ENCODE measurements around the gene KIF26B.

The KIF26B gene

GRCh38 chr1:245486775-245487470 is 332.1 kb downstream of the KIF26B start:
- H3K9me2 ChIP-seq (replicated peaks; ENCODE audit: insufficient read depth, low read length): no peaks in the 10 kb centered on the region
- H3K27ac ChIP-seq (ENCODE audit: low read depth, low read length): no peak overlapping the region
- TF ChIP-seq, protein P1, sequence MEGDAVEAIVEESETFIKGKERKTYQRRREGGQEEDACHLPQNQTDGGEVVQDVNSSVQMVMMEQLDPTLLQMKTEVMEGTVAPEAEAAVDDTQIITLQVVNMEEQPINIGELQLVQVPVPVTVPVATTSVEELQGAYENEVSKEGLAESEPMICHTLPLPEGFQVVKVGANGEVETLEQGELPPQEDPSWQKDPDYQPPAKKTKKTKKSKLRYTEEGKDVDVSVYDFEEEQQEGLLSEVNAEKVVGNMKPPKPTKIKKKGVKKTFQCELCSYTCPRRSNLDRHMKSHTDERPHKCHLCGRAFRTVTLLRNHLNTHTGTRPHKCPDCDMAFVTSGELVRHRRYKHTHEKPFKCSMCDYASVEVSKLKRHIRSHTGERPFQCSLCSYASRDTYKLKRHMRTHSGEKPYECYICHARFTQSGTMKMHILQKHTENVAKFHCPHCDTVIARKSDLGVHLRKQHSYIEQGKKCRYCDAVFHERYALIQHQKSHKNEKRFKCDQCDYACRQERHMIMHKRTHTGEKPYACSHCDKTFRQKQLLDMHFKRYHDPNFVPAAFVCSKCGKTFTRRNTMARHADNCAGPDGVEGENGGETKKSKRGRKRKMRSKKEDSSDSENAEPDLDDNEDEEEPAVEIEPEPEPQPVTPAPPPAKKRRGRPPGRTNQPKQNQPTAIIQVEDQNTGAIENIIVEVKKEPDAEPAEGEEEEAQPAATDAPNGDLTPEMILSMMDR (IDR thresholded peaks at IDR 0.05; ENCODE audit: insufficient read depth, low read length, poor library complexity, severe bottlenecking): no peak
- TF ChIP-seq EZH2phosphoT487 (conservative IDR thresholded peaks at IDR 0.05; ENCODE audit: low read length): no peak
- H3K79me2 ChIP-seq (ENCODE audit: insufficient read depth, low read length): no peaks in the 10 kb centered on the region
- no peaks in the 10 kb centered on the region for H3K27me3 ChIP-seq (ENCODE audit: low read length)
- no peaks in the 10 kb centered on the region for H3F3A ChIP-seq (ENCODE audit: insufficient read depth)
- no peaks in the 10 kb centered on the region for H3K36me3 ChIP-seq (ENCODE audit: low read length)
- no peak overlapping the region for H3K9ac ChIP-seq (ENCODE audit: low read length)
- H3K4me3 ChIP-seq (ENCODE audit: insufficient read depth, low read length, poor library complexity, severe bottlenecking): no peak overlapping the region
- no peak overlapping the region for H3K4me2 ChIP-seq (ENCODE audit: low read depth, low read length, poor library complexity, severe bottlenecking)
- H3K9me3 ChIP-seq (ENCODE audit: insufficient read depth, low read length): no peaks in the 10 kb centered on the region
- H4K20me1 ChIP-seq (ENCODE audit: low read depth, low read length): no peaks in the 10 kb centered on the region
- no peak overlapping the region for H2AFZ ChIP-seq (ENCODE audit: low read depth, low read length, severe bottlenecking)

DNA sequence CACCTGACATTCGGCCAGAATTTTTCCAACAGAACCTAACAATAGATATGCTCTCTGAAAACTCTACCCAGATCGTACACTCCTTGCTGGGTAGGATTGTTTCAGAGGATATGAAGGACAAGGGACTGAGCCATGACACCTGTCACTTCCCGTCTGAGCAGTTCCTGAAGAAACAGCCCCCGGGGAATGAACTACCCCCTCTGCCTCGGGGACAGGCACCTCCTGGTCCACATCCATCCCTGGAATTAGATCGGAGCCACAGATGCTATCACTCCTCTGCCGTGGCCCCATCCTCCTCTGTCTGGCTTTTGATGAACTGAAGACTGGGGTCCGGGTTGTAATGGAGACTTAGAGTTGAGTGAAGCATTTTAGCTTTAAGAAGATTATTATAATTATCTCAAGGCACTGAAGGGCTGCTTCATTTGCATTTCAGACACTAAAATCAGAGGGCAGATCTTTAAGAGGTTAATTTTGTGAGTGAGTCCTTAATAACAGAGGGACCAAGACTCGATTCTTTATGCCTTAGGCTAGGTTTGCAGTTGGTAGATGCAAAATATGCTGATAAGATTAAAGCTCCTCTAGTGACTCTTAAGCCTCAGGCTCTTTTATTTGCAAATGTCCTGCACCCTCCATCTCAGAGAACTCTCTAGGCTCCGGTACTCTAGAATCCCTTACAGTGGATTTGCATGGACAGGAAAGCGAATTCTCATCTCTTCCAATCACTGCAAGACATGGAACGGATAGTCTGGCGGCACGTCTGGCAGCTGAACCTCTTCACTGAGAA is 333.8 kb downstream of the KIF26B start:
- Histone ChIP-seq H3K9me2 (replicated peaks; ENCODE audit: insufficient read depth, low read length) (no peaks in the 10 kb centered on the region), H3F3A (ENCODE audit: insufficient read depth) (no peaks in the 10 kb centered on the region), H3K4me2 (ENCODE audit: low read depth, low read length, poor library complexity, severe bottlenecking) (no peak overlapping the region), H2AFZ (ENCODE audit: low read depth, low read length, severe bottlenecking) (no peak overlapping the region), H3K36me3 (ENCODE audit: low read length) (no peaks in the 10 kb centered on the region), H3K27me3 (ENCODE audit: low read length) (no peaks in the 10 kb centered on the region), H3K9me3 (ENCODE audit: insufficient read depth, low read length) (no peaks in the 10 kb centered on the region), H3K4me3 (ENCODE audit: insufficient read depth, low read length, poor library complexity, severe bottlenecking) (no peak overlapping the region), H3K79me2 (ENCODE audit: insufficient read depth, low read length) (no peaks in the 10 kb centered on the region), H3K9ac (ENCODE audit: low read length) (no peak overlapping the region), H4K20me1 (ENCODE audit: low read depth, low read length) (no peaks in the 10 kb centered on the region), H3K27ac (ENCODE audit: low read depth, low read length) (no peak overlapping the region)
- TF ChIP-seq, protein P1 (IDR thresholded peaks at IDR 0.05; ENCODE audit: insufficient read depth, low read length, poor library complexity, severe bottlenecking): no peak
- TF ChIP-seq EZH2phosphoT487 (conservative IDR thresholded peaks at IDR 0.05; ENCODE audit: low read length): no peak

GRCh38 chr1:245489838-245490237 is 335.1 kb downstream of the KIF26B start:
- H4K20me1 ChIP-seq (ENCODE audit: low read depth, low read length): no peaks in the 10 kb centered on the region
- H3K9ac ChIP-seq (ENCODE audit: low read length): no peak overlapping the region
- H3F3A ChIP-seq (ENCODE audit: insufficient read depth): no peaks in the 10 kb centered on the region
- H2AFZ ChIP-seq (ENCODE audit: low read depth, low read length, severe bottlenecking): no peak overlapping the region
- H3K27me3 ChIP-seq (ENCODE audit: low read length): no peaks in the 10 kb centered on the region
- no peak overlapping the region for H3K4me2 ChIP-seq (ENCODE audit: low read depth, low read length, poor library complexity, severe bottlenecking)
- H3K79me2 ChIP-seq (ENCODE audit: insufficient read depth, low read length): no peaks in the 10 kb centered on the region
- no peak for TF ChIP-seq EZH2phosphoT487 (conservative IDR thresholded peaks at IDR 0.05; ENCODE audit: low read length)
- TF ChIP-seq, protein P1 (IDR thresholded peaks at IDR 0.05; ENCODE audit: insufficient read depth, low read length, poor library complexity, severe bottlenecking): no peak
- H3K27ac ChIP-seq (ENCODE audit: low read depth, low read length): no peak overlapping the region
- no peak overlapping the region for H3K4me3 ChIP-seq (ENCODE audit: insufficient read depth, low read length, poor library complexity, severe bottlenecking)
- no peaks in the 10 kb centered on the region for H3K9me2 ChIP-seq (replicated peaks; ENCODE audit: insufficient read depth, low read length)
- no peaks in the 10 kb centered on the region for H3K9me3 ChIP-seq (ENCODE audit: insufficient read depth, low read length)
- no peaks in the 10 kb centered on the region for H3K36me3 ChIP-seq (ENCODE audit: low read length)

Data from SU-DHL-6 (cell line).